OCI-LY3 (cell line): ENCODE measurements around the gene CRIM1.

ENCODE experiments used
- H2AFZ ChIP-seq: fragments of 200-600, 300-600 bp; shearing (Covaris generic); 2 replicates; pipeline ENCODE4 v1.6.0; 2014; ENCODE audit warnings: antibody characterized with exemption, low read depth, low read length
- H3K27ac ChIP-seq: fragments of 200-600, 300-600 bp; sonication (generic); 2 replicates; pipeline ENCODE4 v1.5.1; 2014; ENCODE audit warnings: mild to moderate bottlenecking, low read length, moderate library complexity, mixed read lengths
- H3K27me3 ChIP-seq: fragments of 200-600, 300-600 bp; sonication (generic); 2 replicates; pipeline ENCODE4 v1.6.1; 2014; ENCODE audit warnings: low read depth, low read length, mixed read lengths
- H3K36me3 ChIP-seq: fragments of 200-600, 300-600 bp; sonication (generic); replicated peaks from 2 replicates; pipeline ENCODE3; 2014; ENCODE audit warnings: low read depth, low read length, mixed read lengths
- H3K4me1 ChIP-seq: fragments of 300-600, 200-600 bp; sonication (generic); 2 replicates; pipeline ENCODE4 v1.6.1; 2014; ENCODE audit warnings: low read length, mixed read lengths
- H3K4me2 ChIP-seq: fragments of 200-600, 300-600 bp; sonication (generic); 2 replicates; pipeline ENCODE4 v1.6.1; 2014; ENCODE audit warnings: low read length, mixed read lengths
- H3K4me3 ChIP-seq: fragments of 300-600, 200-600 bp; sonication (generic); 2 replicates; pipeline ENCODE4 v1.5.1; 2014; ENCODE audit warnings: antibody characterized with exemption, mild to moderate bottlenecking, low read length, moderate library complexity
- H3K79me2 ChIP-seq: fragments of 300-600, 200-600 bp; shearing (Covaris generic); 2 replicates; pipeline ENCODE4 v1.6.1; 2014; ENCODE audit warnings: mild to moderate bottlenecking, low read length, mixed read lengths
- H3K9ac ChIP-seq: fragments of 300-600, 200-600 bp; shearing (Covaris generic); 2 replicates; pipeline ENCODE4 v1.6.0; 2014; ENCODE audit warnings: mild to moderate bottlenecking, low read length, moderate library complexity
- H3K9me3 ChIP-seq: fragments of 200-600, 300-600 bp; shearing (Covaris generic); 2 replicates; pipeline ENCODE4 v1.6.1; 2014; ENCODE audit warnings: low read length, mixed read lengths; ENCODE audit not compliant: insufficient read depth
- H4K20me1 ChIP-seq: fragments of 200-600, 300-600 bp; sonication (generic); 2 replicates; pipeline ENCODE4 v1.6.1; 2016; ENCODE audit warnings: low read length, mixed read lengths; ENCODE audit not compliant: insufficient read depth
- EZH2phosphoT487 ChIP-seq: fragments of 200-600 bp; shearing (Covaris generic); IDR thresholded peaks from 2 replicates; pipeline ENCODE4 v1.6.1; 2018; ENCODE audit warnings: antibody characterized with exemption, mixed run types, low read depth
- TF ChIP-seq, protein P1 (sequence below): fragments of 200-600, 300-600 bp; sonication (generic); IDR thresholded peaks from 2 replicates; pipeline ENCODE4 v1.5.1; 2014; ENCODE audit warnings: antibody characterized with exemption, low read length, low read depth

CRIM1 gene

DNA sequence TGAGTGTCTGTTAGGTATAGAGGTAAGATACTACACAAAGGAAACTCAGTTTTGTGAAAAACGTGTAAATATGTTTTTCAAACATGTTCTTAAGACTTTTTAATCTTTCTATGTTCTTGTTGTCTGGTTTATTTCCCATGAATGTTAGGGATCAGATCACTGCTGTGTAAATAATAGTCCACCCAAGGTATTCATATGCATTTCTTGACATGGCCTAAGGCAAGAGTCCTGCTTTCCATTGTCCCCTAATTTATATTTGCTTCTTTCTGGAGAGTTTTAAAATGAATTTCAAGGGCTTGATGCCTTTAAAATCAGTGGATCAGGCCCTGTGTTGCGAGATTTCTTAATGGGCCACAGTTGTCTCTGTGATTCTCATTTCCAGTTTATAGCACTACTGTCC, 28.9 kb downstream of the CRIM1 start:
- TF ChIP-seq, protein P1, sequence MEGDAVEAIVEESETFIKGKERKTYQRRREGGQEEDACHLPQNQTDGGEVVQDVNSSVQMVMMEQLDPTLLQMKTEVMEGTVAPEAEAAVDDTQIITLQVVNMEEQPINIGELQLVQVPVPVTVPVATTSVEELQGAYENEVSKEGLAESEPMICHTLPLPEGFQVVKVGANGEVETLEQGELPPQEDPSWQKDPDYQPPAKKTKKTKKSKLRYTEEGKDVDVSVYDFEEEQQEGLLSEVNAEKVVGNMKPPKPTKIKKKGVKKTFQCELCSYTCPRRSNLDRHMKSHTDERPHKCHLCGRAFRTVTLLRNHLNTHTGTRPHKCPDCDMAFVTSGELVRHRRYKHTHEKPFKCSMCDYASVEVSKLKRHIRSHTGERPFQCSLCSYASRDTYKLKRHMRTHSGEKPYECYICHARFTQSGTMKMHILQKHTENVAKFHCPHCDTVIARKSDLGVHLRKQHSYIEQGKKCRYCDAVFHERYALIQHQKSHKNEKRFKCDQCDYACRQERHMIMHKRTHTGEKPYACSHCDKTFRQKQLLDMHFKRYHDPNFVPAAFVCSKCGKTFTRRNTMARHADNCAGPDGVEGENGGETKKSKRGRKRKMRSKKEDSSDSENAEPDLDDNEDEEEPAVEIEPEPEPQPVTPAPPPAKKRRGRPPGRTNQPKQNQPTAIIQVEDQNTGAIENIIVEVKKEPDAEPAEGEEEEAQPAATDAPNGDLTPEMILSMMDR: no peak
- no peak for TF ChIP-seq EZH2phosphoT487
- H3K36me3 ChIP-seq: no peaks in the 10 kb centered on the region
- no peak overlapping the region for H3K4me3 ChIP-seq
- no peak overlapping the region for H3K4me2 ChIP-seq
- no peak overlapping the region for H3K27ac ChIP-seq
- no peaks in the 10 kb centered on the region for H4K20me1 ChIP-seq
- no peak overlapping the region for H3K9ac ChIP-seq
- H3K27me3 ChIP-seq: 0 out of 2 replicates have a peak, but pooled peaks cover 4% of the 10 kb centered on the region
- no peak overlapping the region for H2AFZ ChIP-seq
- no peaks in the 10 kb centered on the region; the same call in 1 of the 2 replicates for H3K4me1 ChIP-seq
- no peaks in the 10 kb centered on the region for H3K79me2 ChIP-seq
- no peaks in the 10 kb centered on the region for H3K9me3 ChIP-seq

DNA sequence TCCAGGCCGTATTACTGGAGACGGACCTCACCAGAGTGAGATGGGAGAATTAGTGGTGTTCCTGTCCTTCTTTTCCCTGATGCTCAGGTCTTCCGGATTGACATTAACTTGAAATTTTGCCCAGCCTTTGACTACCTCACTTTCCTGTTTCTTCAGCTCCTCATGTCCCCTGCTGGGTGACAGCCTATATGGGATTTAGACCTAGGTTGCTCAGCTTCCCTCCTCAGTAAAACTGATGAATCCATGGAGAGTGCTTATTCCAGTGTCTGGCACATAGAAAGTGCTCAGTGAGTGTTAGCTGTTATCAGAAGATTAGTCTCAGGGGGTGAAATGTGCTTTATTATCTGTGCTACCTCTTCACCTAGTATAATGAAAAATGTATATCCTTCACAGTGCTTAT, 30.0 kb downstream of the CRIM1 start:
- Histone ChIP-seq H3K4me2 (no peak overlapping the region), H3K36me3 (no peaks in the 10 kb centered on the region), H3K9ac (no peak overlapping the region), H3K79me2 (no peaks in the 10 kb centered on the region), H3K27ac (no peak overlapping the region), H3K9me3 (no peaks in the 10 kb centered on the region), H2AFZ (no peak overlapping the region), H3K4me1 (no peaks in the 10 kb centered on the region; the same call in 1 of the 2 replicates), H4K20me1 (no peaks in the 10 kb centered on the region), H3K27me3 (0 out of 2 replicates have a peak, but pooled peaks cover 4% of the 10 kb centered on the region), H3K4me3 (no peak overlapping the region)
- TF ChIP-seq, protein P1: no peak
- TF ChIP-seq EZH2phosphoT487: no peak

DNA sequence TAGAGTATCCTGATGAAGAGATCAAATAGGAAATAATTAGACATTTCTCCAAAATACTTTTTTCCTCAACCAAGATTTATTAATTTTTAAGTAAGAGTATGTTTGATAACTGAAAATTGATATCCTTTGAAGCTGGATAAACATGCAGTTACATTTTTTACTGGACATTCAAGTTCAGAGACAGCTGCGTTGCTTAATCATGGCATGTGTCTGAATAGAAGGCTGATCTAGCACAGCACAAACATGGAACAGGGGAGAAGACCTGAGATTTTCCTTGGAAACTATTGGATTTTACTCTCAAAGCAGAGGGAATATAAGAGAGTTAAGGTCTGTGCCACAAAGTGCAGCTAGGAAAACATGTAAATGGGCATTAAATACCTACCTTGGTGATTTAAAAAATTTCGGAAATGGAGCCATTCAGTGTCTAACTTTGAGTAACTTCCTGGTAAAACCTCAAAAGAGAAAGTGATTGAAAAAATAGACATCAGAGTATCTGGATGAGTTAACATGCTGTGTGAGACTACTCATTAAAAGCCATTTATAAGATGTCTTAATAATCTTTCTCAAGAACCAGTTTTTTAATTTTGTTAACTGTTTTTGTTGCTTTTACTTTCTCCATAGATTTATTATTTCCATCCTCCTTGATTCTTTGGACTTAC, 31.8 kb downstream of the CRIM1 start:
- H3K27ac ChIP-seq: no peak overlapping the region
- no peaks in the 10 kb centered on the region for H3K4me1 ChIP-seq
- TF ChIP-seq EZH2phosphoT487: no peak
- TF ChIP-seq, protein P1: no peak
- no peaks in the 10 kb centered on the region for H3K79me2 ChIP-seq
- H4K20me1 ChIP-seq: no peaks in the 10 kb centered on the region
- H3K4me2 ChIP-seq: no peak overlapping the region
- H3K27me3 ChIP-seq: 0 out of 2 replicates have a peak, but pooled peaks cover 4% of the 10 kb centered on the region
- no peak overlapping the region for H2AFZ ChIP-seq
- no peak overlapping the region for H3K4me3 ChIP-seq
- H3K36me3 ChIP-seq: no peaks in the 10 kb centered on the region
- H3K9me3 ChIP-seq: no peaks in the 10 kb centered on the region
- H3K9ac ChIP-seq: no peak overlapping the region

DNA sequence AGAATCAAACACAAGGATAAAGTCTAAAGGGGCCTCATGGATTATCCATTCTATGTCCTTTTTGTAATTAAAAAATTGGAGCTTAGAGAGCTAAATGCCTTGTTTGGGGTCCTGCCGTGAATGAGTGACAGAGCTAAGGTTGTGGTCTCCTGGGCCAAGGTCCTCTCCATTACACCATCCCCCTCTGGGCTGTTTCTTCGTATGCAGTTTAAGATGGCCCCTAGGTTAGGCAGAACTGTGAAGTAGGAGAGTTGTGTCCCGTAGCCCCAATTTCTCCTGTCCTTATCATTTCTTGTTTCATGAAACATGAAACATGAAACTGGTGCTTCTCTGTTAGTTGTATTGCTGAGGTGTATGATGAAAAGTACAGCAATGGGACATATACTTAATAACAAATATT, 32.9 kb downstream of the CRIM1 start:
- Histone ChIP-seq H3K9ac (no peak overlapping the region), H4K20me1 (no peaks in the 10 kb centered on the region), H3K4me1 (no peaks in the 10 kb centered on the region), H3K4me3 (no peak overlapping the region), H3K27me3 (0 out of 2 replicates have a peak, but pooled peaks cover 4% of the 10 kb centered on the region), H3K36me3 (no peaks in the 10 kb centered on the region), H2AFZ (no peak overlapping the region), H3K79me2 (no peaks in the 10 kb centered on the region), H3K9me3 (no peaks in the 10 kb centered on the region), H3K4me2 (no peak overlapping the region), H3K27ac (no peak overlapping the region)
- TF ChIP-seq, protein P1: no peak
- no peak for TF ChIP-seq EZH2phosphoT487
